WERI-Rb-1 (cell line): ENCODE measurements around the gene MRPL30.
"Not testable (repeated sequence)": the region's sequence is repeated elsewhere in the genome, so short reads cannot be mapped to it uniquely, and the experiment has no call there.

ENCODE experiments used
- DNase-seq: peaks from one replicate; pipeline ENCODE4 v3.0.0-alpha.2; 2020
- H3K27ac ChIP-seq: fragments of 250-450 bp; sonication (Bioruptor Pico); 2 replicates; pipeline ENCODE4 v1.5.1; 2020; ENCODE audit warnings: mild to moderate bottlenecking, moderate library complexity
- H3K27me3 ChIP-seq: fragments of 250-450 bp; sonication (Bioruptor Pico); 2 replicates; pipeline ENCODE4 v1.5.1; 2021; ENCODE audit warnings: mild to moderate bottlenecking, low read depth, moderate library complexity; ENCODE audit not compliant: insufficient read depth, severe bottlenecking
- H3K36me3 ChIP-seq: fragments of 250-450 bp; sonication (Bioruptor Pico); 2 replicates; pipeline ENCODE4 v1.5.1; 2020; ENCODE audit warnings: mild to moderate bottlenecking, moderate library complexity
- H3K4me3 ChIP-seq: 2 replicates; pipeline ENCODE4 v1.5.1; 2011; ENCODE audit warnings: low read depth, mild to moderate bottlenecking, control low read depth, low read length
- H3K9me3 ChIP-seq: fragments of 250-450 bp; sonication (Bioruptor Pico); 2 replicates; pipeline ENCODE4 v1.5.1; 2021; ENCODE audit warnings: mild to moderate bottlenecking, moderate library complexity; ENCODE audit not compliant: severe bottlenecking
- CTCF ChIP-seq: IDR thresholded peaks from 2 replicates; pipeline ENCODE4 v1.5.1; 2011; ENCODE audit warnings: low read depth, mild to moderate bottlenecking, control low read depth, inconsistent platforms, low read length

MRPL30 gene

GRCh38 chr2:99217929-99218501 lies 37.0 kb downstream of the MRPL30 start:
- no peak for DNase-seq
- H3K27ac ChIP-seq = no peak overlapping the region
- H3K27me3 ChIP-seq = no peaks in the 10 kb centered on the region
- no peak overlapping the region for H3K4me3 ChIP-seq
- no peak for TF ChIP-seq CTCF
- no peaks in the 10 kb centered on the region for H3K36me3 ChIP-seq
- no peaks in the 10 kb centered on the region for H3K9me3 ChIP-seq

GRCh38 chr2:99233177-99233576 lies 52.2 kb downstream of the MRPL30 start:
- not testable (repeated sequence) for DNase-seq, H3K36me3 ChIP-seq

GRCh38 chr2:99238599-99238998 lies 57.6 kb downstream of the MRPL30 start:
- DNase-seq = no peak
- Histone ChIP-seq H3K9me3 (peaks cover 2% of the 10 kb centered on the region), H3K27me3 (no peaks in the 10 kb centered on the region), H3K27ac (no peak overlapping the region), H3K4me3 (no peak overlapping the region), H3K36me3 (no peaks in the 10 kb centered on the region)
- TF ChIP-seq CTCF = no peak

More at GRCh38 chr2:99233177-99233576, 52.2 kb downstream of the MRPL30 start:
- not testable (repeated sequence) for H3K27me3 ChIP-seq, H3K27ac ChIP-seq, H3K9me3 ChIP-seq, H3K4me3 ChIP-seq

GRCh38 chr2:99240431-99240830 lies 59.4 kb downstream of the MRPL30 start:
- Histone ChIP-seq H3K36me3 (no peaks in the 10 kb centered on the region), H3K9me3 (peaks cover 2% of the 10 kb centered on the region), H3K27ac (no peak overlapping the region), H3K27me3 (no peaks in the 10 kb centered on the region), H3K4me3 (no peak overlapping the region)
- no peak for DNase-seq
- no peak for TF ChIP-seq CTCF

GRCh38 chr2:99242151-99242550 lies 61.2 kb downstream of the MRPL30 start:
- no peak for TF ChIP-seq CTCF
- Histone ChIP-seq H3K27ac (no peak overlapping the region), H3K9me3 (peaks cover 2% of the 10 kb centered on the region), H3K27me3 (no peaks in the 10 kb centered on the region), H3K36me3 (no peaks in the 10 kb centered on the region), H3K4me3 (no peak overlapping the region)
- DNase-seq = no peak
